ENCODE results near the gene TNFRSF19.

TNFRSF19 gene

GRCh38 chr13:23710366-23710765 lies 140.2 kb downstream of the TNFRSF19 start:
- H3K4me1 Mint-ChIP-seq: no peaks in the 10 kb centered on the region
- H3K27ac Mint-ChIP-seq: no peak overlapping the region
- no peaks in the 10 kb centered on the region for H3K9me3 Mint-ChIP-seq
- H3K36me3 Mint-ChIP-seq: peaks cover 2% of the 10 kb centered on the region
- no peaks in the 10 kb centered on the region for H3K27me3 Mint-ChIP-seq
- H3K4me3 Mint-ChIP-seq: no peak overlapping the region

GRCh38 chr13:23711355-23711754 lies 141.1 kb downstream of the TNFRSF19 start:
- Mint-ChIP-seq H3K27ac (no peak overlapping the region), H3K4me3 (no peak overlapping the region), H3K27me3 (no peaks in the 10 kb centered on the region), H3K4me1 (peaks cover under 1% of the 10 kb centered on the region), H3K9me3 (no peaks in the 10 kb centered on the region), H3K36me3 (peaks cover 2% of the 10 kb centered on the region)

- no peaks in the 10 kb centered on the region for H3K9me3 Mint-ChIP-seq
- no peak overlapping the region for H3K4me3 Mint-ChIP-seq
- H3K4me1 Mint-ChIP-seq: peaks cover 27% of the 10 kb centered on the region
- no peaks in the 10 kb centered on the region for H3K27me3 Mint-ChIP-seq
- H3K36me3 Mint-ChIP-seq: peaks cover 2% of the 10 kb centered on the region
- no peak overlapping the region for H3K27ac Mint-ChIP-seq
Observed at GRCh38 chr13:23714672-23715071, 144.5 kb downstream of the TNFRSF19 start.

GRCh38 chr13:23715092-23715761 lies 145.0 kb downstream of the TNFRSF19 start:
- Mint-ChIP-seq H3K9me3 (no peaks in the 10 kb centered on the region), H3K4me1 (peaks cover 27% of the 10 kb centered on the region), H3K27me3 (no peaks in the 10 kb centered on the region), H3K4me3 (no peak overlapping the region), H3K36me3 (peaks cover 2% of the 10 kb centered on the region), H3K27ac (no peak overlapping the region)

- Mint-ChIP-seq H3K27me3 (no peaks in the 10 kb centered on the region), H3K27ac (no peak overlapping the region), H3K4me3 (no peak overlapping the region), H3K4me1 (peaks cover 27% of the 10 kb centered on the region), H3K9me3 (no peaks in the 10 kb centered on the region), H3K36me3 (peaks cover 2% of the 10 kb centered on the region)
Observed at GRCh38 chr13:23715762-23716235, 145.6 kb downstream of the TNFRSF19 start.

GRCh38 chr13:23716401-23716800 lies 146.2 kb downstream of the TNFRSF19 start:
- H3K36me3 Mint-ChIP-seq: peaks cover 2% of the 10 kb centered on the region
- H3K4me3 Mint-ChIP-seq: no peak overlapping the region
- no peaks in the 10 kb centered on the region for H3K9me3 Mint-ChIP-seq
- H3K27me3 Mint-ChIP-seq: no peaks in the 10 kb centered on the region
- H3K27ac Mint-ChIP-seq: no peak overlapping the region
- H3K4me1 Mint-ChIP-seq: peaks cover 27% of the 10 kb centered on the region

DNA sequence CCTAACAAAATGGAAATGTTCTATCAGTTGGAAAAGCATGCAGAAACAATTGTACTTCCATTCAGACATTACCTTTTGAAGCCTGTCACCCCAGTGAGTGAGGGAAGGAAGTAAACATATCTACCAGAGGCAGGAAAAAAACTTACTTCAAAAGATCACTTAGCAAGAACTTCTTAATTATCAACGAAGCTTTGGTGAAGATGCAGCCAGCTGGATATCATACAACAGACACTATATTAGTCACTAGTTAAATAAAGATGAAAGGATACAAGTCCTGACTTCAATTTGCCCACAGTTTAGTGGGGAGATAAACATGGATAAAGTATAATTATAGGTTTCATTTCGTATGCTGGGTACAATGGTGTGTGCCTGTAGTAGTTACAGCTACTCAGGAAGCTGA lies 148.8 kb downstream of the TNFRSF19 start:
- H3K27me3 Mint-ChIP-seq: no peaks in the 10 kb centered on the region
- peaks cover 5% of the 10 kb centered on the region for H3K36me3 Mint-ChIP-seq
- no peaks in the 10 kb centered on the region for H3K9me3 Mint-ChIP-seq
- no peak overlapping the region for H3K4me3 Mint-ChIP-seq
- H3K27ac Mint-ChIP-seq: peak overlapping the region; percentile 24
- H3K4me1 Mint-ChIP-seq: peaks cover 27% of the 10 kb centered on the region

DNA sequence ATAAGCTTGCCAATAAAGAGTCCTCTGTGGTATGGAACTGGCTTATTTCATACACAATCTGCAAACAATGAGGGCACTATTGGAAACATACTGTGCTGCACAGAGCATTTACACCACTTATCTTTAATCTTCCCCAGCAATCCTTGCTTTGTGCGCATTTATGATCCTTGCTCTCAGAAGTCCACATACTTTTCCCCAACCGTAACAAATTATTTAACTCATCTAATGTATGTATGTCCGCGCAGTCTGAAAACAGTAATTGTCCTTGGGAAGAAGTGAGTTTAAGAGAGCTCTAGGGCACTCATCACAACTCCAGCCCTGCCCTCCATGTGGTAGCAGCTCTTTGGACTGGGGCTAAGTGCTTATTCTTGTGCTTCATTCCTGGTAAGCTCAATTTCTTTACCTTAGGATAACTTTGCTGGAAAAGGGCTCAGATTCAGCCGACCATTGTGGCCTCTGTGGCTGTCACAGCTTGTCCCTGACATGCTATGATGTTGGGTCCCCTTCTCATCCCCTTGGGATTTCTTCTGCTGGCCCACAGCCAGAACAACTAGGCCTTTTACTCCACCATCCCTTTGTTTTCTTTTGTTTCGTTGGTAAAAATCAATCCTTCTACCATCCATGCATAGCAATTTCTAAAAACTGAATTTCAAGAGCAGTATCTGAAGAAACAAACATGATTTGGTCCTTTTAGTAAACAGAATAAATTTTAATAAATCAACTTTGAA lies 152.7 kb downstream of the TNFRSF19 start:
- Mint-ChIP-seq H3K9me3 (no peaks in the 10 kb centered on the region), H3K27ac (no peak overlapping the region), H3K4me1 (peaks cover 17% of the 10 kb centered on the region)

GRCh38 chr13:23723471-23723870 lies 153.3 kb downstream of the TNFRSF19 start:
- peaks cover 5% of the 10 kb centered on the region for H3K36me3 Mint-ChIP-seq
- no peaks in the 10 kb centered on the region for H3K27me3 Mint-ChIP-seq
- H3K9me3 Mint-ChIP-seq: no peaks in the 10 kb centered on the region
- no peak overlapping the region for H3K27ac Mint-ChIP-seq
- no peak overlapping the region for H3K4me3 Mint-ChIP-seq
- peaks cover 11% of the 10 kb centered on the region for H3K4me1 Mint-ChIP-seq

More for the DNA sequence above, 152.7 kb downstream of the TNFRSF19 start:
- Mint-ChIP-seq H3K4me3 (no peak overlapping the region), H3K36me3 (peaks cover 5% of the 10 kb centered on the region), H3K27me3 (no peaks in the 10 kb centered on the region)

- Mint-ChIP-seq H3K4me3 (no peak overlapping the region), H3K27ac (no peak overlapping the region), H3K27me3 (no peaks in the 10 kb centered on the region), H3K4me1 (peaks cover 2% of the 10 kb centered on the region), H3K9me3 (no peaks in the 10 kb centered on the region), H3K36me3 (peaks cover 11% of the 10 kb centered on the region)
Observed at GRCh38 chr13:23724196-23724970, 154.2 kb downstream of the TNFRSF19 start.
